Stimulated activated CD4-positive, alpha-beta T cell treated with anti-CD3 and anti-CD28 coated beads, Interleukin-1b, Interleukin-23, amount 100 ng/mL, for 48 hours (primary cell): ENCODE measurements around the gene TNFAIP8L1.
"Not testable (repeated sequence)": the region's sequence is repeated elsewhere in the genome, so short reads cannot be mapped to it uniquely, and the experiment has no call there.

ENCODE experiments used
- DNase-seq: peaks from one replicate; pipeline ENCODE4 v3.0.0-alpha.2; 2020

TNFAIP8L1 gene

DNA sequence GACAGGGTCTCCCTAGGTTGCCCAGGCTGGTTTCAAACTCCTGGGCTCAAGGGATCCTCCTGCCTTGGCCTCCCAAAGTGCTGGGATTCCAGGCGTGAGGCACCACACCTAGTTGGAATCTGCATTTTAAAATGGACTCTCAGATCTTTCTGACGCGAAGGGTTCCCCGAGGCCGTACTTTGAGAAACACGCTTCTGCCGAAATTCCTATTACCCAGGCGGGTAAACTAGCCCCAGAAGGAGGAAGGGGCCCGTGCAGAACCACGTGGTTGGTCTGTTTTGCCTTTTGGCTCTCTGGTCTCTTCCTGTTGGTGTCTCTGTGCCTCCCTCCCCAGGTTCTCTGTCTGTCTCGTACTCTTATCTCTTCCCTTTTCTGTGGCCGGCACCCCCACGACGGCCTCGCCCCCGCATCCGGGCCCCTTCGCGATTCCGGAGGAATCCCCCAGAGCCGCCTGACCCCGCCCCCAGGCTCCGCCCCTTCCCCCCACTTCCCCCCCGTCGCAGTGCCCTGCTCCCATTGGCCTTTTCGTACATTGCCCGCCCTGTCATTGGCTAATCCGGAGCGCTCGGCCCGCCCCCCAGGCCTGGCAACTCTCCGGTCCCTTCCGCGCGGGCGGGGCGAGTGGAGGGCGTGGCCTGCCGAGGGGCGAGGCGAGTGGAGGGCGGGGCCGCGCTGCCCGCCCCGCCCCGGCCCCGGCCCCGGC, at the start of gene TNFAIP8L1:
Gene TNFAIP8L1, plus strand, starts transcription at position 689 of the 703 bp plus-strand sequence. CDS start 12,354 bp downstream, outside the sequence.
- peak; percentile 99 for DNase-seq

DNA sequence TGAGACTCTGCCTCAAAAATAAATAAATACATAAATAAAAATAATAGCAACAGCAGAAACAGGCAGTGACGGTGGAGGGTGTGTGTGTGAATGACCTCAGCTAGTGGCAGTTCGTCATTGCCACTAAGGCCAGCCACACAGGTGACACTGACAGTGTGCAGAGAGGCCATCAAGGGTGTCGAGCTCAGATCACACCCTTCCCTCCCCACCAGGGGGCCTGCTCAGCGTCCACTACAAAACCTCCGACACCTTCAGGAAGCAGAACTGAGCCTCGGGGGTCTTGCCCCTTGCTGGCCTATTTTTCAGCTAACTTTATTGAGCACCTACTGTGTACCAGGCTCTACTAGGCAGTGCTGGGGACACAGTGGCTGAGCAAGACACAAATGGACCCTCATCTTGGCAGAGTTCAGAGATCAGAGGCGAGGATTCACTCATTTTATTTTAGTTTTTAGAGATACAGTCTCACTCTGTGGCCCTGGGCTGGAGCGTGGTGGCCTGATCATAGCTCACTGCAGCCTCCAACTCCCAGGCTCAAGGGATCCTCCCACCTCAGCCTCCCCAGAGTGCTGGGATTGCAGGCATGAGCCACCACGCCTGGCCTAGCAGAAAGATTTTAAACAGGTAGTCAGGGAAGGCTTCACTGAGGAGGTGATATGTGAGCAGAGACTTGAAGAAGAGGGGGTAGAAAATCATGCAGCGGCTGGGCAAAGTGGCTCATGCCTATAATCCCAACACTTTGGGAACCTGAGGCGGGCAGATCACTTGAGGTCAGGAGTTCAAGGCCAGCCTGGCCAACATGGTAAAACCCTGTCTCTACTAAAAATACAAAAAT, 49.5 kb upstream of the TNFAIP8L1 start:
- peak; percentile 13 for DNase-seq

DNA sequence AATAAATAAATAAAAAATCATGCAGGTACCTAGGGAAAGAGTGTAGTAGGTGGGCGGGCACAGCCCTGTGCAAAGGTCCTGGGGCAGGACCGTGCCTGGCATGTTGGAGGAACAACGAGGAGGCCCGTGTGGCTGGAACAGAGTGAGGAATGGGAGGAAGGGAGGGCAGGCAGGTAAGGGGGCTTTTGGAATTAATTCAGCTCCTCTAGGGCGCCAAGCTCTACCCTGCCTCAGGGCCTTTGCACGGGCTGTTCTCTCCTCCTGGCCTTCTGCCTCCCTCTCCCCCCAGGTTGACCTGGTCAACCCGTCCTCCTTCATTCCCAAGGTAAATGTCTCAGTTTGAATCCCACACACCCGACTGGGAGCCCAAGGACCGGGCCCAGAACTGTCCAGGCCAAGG, 48.8 kb upstream of the TNFAIP8L1 start:
- DNase-seq: no peak

DNA sequence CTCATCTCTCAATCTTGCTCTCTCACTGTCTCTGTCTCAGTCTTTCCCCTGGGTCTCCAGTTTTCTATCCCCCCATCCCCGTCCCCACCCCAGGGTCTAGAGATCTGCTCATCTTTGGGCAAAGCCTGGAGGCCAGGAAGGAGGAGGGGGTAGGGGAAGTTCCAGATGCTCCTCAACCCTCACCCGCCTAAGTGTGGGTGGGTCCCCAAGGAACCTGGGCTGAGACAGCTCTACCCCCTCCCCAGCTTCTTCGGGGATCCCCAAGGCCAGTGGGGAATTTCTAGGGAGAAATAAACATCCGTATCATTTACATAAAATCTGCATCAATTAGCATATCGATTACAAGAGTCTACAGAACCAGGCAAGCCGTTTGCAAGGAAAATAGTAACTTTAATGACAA, 48.0 kb upstream of the TNFAIP8L1 start:
- DNase-seq: no peak

DNA sequence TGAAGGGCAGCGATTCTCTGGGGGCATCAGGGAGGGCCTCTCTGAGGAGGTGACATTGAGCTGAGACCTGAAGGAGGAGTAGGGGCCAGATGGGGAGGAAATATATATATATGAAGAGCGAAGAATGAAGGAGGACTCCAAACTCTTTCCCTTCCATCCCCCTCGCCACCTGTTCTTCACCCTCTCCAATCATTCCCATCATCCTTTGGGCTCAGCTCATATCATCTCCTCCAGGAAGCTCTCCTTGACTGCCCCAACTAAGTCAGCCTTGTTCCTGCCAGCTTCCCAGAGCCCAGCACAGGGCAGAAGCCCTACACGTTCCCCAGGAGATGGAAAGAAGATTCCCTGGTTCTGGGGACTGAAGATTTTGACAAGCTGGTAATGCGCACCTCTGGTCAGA, 46.9 kb upstream of the TNFAIP8L1 start:
- no peak for DNase-seq

DNA sequence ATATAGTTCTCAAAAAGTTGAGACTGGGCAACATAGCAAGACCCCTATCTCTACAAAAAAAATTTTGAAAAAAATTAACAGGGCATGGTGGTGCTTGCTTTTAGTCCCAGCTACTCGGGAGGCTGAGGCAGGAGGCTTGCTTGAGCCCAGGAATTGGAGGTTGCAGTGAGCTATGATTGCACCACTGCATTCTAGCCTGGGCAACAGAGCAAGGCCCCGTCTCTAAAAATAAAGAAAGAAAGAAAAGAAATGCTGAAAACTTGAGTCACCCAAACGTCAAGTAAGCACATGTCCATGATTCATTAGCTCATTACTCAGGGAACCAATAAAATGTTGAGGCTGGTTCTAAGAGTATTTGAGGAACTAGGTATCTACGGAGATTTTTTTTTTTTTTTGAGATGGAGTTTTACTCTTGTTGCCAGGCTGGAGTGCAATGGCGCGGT, 45.9 kb upstream of the TNFAIP8L1 start:
- DNase-seq: no peak

DNA sequence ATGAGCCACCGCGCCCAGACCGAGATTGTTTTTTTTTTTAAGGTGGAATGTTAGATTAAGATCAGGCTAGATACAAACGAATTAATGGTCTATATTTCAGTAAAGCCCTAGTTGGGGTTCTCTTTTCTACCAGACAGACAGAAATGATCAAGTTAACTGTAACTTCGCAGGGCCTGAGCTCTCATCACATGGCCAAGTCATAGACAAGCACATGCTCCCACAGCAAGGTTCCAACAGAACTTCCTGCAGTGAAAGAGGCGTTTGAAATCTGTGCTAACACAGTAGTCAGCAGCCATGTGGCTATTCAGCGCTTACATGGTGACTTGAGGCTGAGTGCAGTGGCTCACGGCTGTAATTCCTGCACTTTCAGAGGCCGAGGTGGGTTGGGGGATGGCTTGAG, 45.1 kb upstream of the TNFAIP8L1 start:
- DNase-seq: no peak

DNA sequence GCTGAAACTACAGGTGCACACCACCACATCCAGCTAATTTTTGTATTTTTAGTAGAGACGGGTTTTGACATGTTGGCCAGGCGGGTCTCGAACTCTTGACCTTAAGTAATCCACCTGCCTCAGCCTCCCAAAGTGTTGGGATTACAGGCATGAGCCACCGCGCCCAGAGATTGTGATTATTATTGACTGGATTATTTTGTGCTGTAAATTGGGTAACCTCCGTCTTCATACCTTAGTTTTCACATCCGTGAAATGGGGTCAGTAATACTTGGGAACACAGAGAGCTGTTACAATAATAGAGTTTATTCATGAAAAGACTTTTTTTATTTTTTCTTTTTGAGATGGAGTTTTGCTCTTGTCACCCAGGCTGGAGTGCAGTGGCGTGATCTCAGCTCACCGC, 44.2 kb upstream of the TNFAIP8L1 start:
- DNase-seq: not testable (repeated sequence)

DNA sequence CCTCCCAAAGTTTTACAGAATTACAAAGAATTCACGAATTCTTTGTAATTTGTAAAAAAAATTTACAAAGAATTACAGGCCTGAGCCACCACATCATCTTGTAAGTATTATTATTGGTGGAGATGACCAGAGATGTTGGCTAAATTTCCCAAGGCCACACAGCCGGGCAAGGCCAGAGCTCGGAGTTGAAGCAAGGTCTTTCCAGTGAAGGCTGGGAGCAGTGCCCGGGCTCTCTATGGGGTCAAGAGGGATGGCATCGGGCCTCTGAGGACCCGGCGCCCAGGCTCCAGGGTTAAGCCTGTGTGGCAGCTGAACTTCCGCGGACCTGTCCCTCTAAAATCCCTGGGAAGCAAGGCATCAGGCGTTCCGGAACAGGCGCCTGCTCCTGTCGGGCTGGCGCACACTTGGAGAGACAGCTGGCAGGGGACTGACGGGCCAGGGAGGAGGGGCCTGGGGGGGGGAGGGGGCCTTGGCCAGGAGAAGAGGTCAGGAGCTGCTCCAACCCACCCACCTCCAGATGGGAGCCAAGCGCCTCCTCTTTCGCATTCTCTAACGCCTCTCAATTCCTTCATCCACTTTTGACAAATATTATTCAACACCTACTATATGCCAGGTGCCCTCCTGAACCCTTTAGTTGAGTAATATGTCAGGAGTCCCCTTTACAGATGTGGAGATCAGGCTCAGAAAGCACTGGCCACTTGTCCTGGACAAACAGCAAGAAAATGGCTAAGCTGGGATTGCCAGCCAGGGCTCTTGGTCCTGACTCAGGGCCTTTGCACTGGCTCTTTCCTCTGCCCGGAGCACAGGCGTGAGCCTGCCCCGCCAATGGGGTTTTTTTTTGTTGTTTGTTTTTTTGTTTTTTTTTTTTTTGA, 43.0 kb upstream of the TNFAIP8L1 start:
- no peak for DNase-seq

DNA sequence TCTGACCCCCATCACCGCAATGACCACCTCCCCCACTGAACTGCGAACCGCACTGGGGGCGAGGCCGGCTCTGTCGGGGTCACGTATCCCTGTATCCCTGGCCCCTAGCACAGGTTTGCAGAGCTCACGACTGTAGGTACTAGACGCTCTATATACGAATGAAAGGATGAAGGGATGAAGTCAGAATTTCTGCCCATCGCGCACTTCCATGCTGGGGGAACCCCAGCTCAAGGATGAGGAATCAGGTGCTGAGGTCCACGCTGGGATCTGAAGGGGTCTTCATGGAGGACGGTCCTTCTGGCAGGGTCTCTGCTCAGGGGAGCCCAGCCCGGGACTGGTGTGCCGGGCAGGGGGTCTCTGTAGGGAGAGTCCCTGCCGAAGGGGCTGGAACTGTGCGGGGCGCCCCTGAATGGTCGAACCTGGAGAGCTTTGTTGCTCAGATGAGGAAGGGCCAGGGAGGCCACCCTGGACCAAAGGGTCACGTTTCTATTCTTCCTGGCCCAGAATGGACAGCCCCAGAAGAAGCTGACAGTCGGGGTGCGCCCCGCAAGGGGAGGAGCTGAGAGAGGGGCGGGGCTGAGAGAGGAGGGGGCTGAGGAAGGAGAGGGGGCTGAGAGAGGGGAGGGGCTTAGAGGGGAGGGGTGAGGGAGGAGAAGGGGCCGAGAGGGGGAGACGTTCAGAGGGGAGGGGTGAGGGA, 41.9 kb upstream of the TNFAIP8L1 start:
- no peak for DNase-seq

DNA sequence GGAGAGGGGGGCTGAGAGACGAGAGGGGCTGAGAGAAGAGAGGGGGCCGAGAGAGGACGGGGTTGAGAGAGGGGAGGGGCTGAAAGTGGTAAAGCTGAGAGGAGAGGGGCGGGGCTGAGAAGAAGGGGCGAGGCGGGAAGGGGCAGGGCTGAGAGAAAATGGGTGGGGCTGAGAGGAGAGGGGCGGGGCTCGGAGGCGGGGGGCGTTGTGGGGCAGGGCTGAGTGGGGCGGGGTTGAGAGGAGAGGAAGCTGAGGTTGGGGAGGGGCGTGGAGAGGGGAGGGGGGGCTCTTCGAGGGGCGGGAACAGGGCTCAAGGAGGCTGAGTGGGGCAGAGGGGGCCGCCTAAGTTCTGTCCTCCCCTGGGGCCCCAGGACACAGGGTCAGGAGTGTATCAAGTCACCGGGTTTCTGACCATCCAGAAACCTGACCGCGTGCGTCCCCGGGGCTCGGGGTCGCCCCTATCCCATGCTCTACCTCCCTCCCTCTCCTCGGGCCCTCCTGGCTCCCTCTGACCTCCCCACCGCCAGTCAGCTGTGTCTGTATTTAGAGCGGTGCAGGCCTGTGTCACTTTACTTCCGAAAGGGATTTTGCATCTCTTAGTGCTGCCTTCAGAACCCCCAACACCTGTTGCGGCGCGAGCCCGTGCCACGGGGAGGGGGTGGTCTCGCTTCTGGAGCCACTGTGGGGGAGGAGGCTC, 41.2 kb upstream of the TNFAIP8L1 start:
- peak; percentile 48 for DNase-seq

DNA sequence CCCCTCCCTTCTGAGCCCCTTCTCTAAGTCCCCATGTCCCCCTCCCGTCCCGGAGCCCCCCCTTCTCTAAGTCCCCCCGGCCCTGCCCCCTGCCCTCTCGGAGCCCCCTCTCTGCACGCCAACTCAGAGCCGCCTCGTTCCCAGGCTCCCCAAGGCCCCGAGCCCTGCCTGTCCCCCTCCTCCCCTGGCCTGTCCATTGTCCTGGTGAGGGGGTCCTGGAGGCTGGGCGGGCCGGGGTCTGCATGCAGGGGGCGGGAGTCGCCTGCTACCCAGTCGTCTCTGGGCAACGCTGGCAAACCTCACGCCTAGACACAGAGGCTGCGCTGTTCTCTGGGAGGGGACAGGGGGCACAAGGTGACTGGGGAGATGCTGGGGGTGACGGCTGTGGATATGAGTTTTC, 40.6 kb upstream of the TNFAIP8L1 start:
- no peak for DNase-seq

DNA sequence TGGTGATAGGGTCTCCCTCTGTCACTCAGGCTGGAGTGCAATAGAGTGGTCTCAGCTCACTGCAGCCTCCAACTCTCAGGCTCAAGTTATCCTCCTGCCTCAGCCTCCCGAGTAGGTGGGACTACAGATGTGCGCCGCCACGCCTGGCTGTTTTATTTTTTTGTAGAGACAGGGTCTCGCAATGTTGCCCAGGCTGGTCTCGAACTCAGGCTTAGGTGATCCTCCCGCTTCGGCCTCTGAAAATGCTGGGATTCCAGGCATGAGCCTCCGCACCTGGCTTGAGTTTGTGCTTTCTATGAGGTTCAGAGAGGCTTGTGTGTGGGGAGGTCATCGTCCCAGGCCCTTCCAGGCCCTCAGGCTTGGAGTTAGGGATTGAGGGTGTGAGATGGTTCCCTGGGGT, 39.2 kb upstream of the TNFAIP8L1 start:
- DNase-seq: no peak

DNA sequence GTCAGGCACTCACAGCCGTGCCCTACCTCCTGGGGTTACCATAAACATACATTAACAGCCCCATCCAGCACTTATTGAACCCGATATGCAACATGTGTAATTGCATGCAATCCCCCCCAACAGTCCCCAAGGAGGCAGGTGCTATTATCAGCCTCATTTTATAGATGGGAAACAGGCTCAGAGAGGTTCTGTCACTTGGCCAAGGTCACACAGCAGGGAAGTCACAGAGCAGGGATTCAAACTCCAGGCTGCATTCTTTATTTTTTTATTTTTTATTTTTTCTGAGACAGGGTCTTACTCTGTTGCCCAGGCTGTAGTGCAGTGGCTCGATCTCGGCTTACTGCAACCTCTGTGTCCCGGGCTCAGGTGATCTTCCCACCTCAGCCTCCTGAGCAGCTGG, 38.4 kb upstream of the TNFAIP8L1 start:
- no peak for DNase-seq

DNA sequence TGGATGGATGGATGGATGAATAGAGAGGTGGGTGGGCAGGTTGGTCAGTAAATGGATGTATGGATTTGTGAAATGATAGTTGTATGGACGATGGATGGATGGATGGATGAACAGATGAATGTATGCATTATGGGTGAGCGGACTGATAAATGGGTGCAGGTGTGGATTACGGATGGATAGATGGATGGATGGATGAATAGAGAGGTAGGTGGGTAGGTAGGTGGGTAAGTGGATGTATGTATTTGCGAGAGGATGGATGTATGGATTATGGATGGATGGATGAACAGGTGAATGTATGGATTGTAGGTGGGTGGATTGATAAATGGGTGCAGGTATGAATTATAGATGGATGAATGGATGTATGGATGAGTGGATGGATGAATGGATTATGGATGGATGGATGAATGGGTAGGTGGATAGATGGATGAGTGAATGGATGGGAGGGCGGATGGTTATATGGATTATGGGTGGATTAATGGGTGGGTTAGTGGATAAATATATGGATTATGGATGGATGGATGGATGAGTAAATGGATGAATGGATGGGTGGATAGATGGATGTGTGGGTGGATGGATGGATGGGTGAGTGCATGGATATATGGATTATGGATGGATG, 37.0 kb upstream of the TNFAIP8L1 start:
- DNase-seq: no peak

DNA sequence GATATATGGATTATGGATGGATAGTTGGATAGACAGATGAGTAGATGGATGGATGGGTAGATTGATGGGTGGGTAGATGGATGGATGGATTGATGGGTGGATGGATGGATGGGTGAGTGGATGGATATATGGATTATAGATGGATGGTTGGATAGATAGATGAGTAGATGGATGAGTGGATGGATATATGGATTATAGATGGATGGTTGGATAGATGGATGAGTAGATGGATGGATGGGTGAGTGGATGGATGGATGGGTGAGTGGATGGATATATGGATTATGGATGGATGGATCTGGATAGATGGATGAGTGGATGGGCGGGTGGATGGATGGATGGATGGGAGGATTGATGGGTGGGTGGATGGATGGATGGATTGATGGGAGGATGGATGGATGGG, 36.4 kb upstream of the TNFAIP8L1 start:
- DNase-seq: no peak

DNA sequence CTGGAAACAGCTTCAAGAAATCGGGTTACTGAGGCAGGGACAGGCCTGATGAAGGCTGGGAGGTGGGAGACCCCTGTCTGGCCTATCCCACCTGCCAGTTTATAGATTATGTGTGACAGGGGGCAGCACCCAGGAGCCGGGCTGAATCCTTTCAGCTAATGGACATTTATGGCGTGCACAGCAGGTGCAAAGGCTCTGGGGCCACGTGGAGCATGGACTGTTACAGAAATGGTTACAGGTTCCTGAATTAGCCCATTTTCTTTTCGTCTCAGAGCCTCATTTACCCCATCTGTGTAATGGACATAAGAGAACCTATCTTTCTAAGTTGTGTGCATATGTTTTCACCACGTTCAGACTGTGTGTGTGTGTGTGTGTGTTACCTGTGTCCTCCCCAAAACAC, 34.4 kb upstream of the TNFAIP8L1 start:
- DNase-seq: no peak

DNA sequence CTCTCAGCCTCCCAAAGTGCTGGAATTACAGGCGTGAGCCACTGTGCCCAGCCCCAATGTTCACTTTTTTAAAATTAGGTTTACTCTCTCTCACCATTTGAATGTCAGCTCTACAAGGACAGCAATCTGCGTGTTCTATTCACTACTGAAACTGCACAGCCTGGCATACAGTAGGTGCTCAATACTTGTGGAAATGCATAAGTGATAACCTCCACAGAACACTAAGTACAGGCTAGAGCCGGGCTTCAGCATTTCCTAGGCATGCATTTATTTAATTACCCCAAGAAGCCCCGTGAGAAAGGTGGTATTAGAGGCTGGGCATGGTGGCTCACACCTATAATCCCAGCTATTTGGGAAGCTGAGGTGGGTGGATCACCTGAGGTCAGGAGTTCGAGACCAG, 33.1 kb upstream of the TNFAIP8L1 start:
- DNase-seq: no peak

DNA sequence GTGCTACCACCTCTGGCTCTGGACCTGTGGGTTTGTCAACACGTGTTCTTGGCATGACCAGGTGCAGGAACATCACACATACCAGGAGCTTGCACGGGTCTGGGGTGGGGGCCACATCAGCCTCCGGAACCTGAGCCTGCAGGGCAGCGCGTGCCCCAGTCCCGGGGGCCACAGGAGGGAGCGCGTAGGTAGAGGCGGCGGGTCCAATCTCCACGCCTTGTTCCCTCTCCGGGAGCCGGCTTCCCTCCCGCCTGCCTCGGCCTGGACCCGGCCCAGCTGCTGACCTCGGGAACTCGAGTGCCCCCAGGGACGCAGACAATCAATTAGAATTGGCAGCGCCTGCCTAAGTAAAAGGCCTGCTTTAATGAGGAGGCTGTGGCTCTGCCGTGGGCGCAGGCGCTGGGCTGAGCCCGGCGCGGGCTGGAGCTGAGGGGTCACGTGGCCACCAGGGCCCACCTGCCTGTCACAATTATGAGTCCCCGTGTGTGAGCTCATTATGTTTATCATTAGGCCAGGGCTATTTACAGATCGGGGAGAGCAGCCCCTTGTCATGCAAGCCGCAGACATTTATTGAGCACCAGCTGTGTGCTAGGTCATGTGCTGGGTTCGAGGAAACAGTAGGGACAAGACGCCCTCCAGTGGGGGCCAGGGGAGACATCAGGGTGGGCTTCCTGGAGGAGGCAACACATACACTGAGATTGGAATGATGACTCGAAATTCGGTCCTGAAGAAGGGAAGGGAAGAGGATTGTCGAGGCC, 32.2 kb upstream of the TNFAIP8L1 start:
- DNase-seq: no peak

DNA sequence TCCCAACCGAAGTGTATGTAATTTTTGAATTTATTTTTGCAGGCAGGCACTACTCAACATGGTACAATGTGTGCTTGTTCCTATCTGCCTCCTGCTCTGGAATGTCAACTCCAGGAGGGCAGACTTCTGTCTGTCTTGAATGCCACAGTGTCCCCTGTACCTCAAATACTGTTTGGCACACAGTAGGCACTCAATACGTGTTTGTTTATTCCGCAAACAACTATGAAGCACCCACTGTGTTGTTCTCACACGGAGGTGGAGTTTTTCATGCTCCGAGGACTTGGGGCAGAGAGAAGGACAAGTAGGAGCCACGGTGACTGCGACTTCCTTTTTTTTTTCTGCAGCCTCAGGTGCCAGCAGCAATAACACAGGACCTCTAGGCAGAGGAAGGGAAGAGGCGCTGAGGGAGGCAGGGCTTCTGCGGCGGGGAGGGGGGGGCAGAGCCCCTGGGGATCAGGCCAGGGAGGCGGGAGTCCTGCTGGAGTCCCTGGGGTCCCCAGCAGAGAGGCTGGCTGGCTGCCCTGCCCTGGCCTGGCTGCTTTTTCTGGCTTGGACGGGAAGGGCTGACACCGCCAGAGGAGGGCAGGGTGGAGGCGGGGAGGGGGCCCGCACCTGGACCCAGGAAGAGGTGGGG, 29.3 kb upstream of the TNFAIP8L1 start:
- no peak for DNase-seq
